H1 (cell line): ENCODE results near the gene ELP5. TPM values are rescaled to one million over a fixed set of nuclear protein-coding genes. Genes with fewer than 3 reads are reported as not detected.

Experiments used
- CTCF ChIA-PET: fragments of 300-600 bp; sonication (Branson Sonifier 250); formaldehyde crosslinking; loops from one replicate; lab custom pipeline; 2021; ENCODE audit not compliant: partially characterized antibody; lab: Charles Lee
- POLR2A ChIA-PET: fragments of 300-600 bp; sonication (Branson Sonifier 250); formaldehyde crosslinking; loops from one replicate; lab custom pipeline; 2021; ENCODE audit warnings: inconsistent platforms; ENCODE audit not compliant: partially characterized antibody; lab: Charles Lee
- DNase-seq, 2 experiments: peaks; one replicate each; pipeline versions ENCODE4 v3.0.0 to v3.0.0-alpha.2; 2010 to 2022; ENCODE audit warnings: low spot score in 2 of 2, low read depth in 1 of 2, mixed read lengths in 1 of 2
- FAIRE-seq: peaks from 2 replicates; lab custom pipeline; 2011; peaks lifted over from hg19 to GRCh38; lab: Jason Lieb, UNC
- H2AFZ ChIP-seq: 2 replicates; pipeline ENCODE4 v1.8.1; 2012; ENCODE audit warnings: low read length, inconsistent platforms
- H2AK5ac ChIP-seq: 2 replicates; pipeline ENCODE4 v1.6.1; 2013; ENCODE audit warnings: low read depth, low read length
- H2BK120ac ChIP-seq: replicated peaks from 2 replicates; pipeline ENCODE3; 2013; ENCODE audit warnings: low read depth, low read length, inconsistent platforms
- H2BK12ac ChIP-seq: 2 replicates; pipeline ENCODE4 v1.6.1; 2013; ENCODE audit warnings: low read depth, low read length
- H2BK15ac ChIP-seq: 2 replicates; pipeline ENCODE4 v1.6.1; 2013; ENCODE audit warnings: low read length
- H2BK20ac ChIP-seq: 2 replicates; pipeline ENCODE4 v1.6.1; 2013; ENCODE audit warnings: low read length
- H2BK5ac ChIP-seq: 2 replicates; pipeline ENCODE4 v1.6.1; 2013; ENCODE audit warnings: low read depth, low read length
- H3K14ac ChIP-seq: 2 replicates; pipeline ENCODE4 v1.6.1; 2013; ENCODE audit warnings: inconsistent platforms; ENCODE audit not compliant: insufficient read length
- H3K18ac ChIP-seq: 2 replicates; pipeline ENCODE4 v1.6.1; 2013; ENCODE audit warnings: low read length; ENCODE audit errors: extremely low read depth
- H3K23ac ChIP-seq: 2 replicates; pipeline ENCODE4 v1.6.1; 2013; ENCODE audit warnings: inconsistent platforms; ENCODE audit not compliant: insufficient read length
- H3K23me2 ChIP-seq: 2 replicates; pipeline ENCODE4 v1.6.1; 2013; ENCODE audit warnings: low read depth, low read length
- H3K27ac ChIP-seq: 2 replicates; pipeline ENCODE4 v1.6.1; 2011; ENCODE audit warnings: low read depth, low read length, inconsistent platforms
- H3K27me3 ChIP-seq, 4 experiments: replicated peaks in 1 of 4; 1 replicate in 1 of 4; 2 replicates in 3 of 4; pipeline versions ENCODE4 v1.6.1 to v1.8.1; 2011 to 2013; ENCODE audit warnings: low read length in 3 of 4, mild to moderate bottlenecking in 3 of 4, inconsistent platforms in 2 of 4, mixed read lengths in 2 of 4, moderate library complexity in 1 of 4; ENCODE audit not compliant: control insufficient read depth in 3 of 4, insufficient read depth in 3 of 4; ENCODE audit errors: extremely low read depth in 1 of 4
- H3K36me3 ChIP-seq, 4 experiments: 2 replicates each; pipeline versions ENCODE4 v1.6.1 to v1.8.1; 2011 to 2013; ENCODE audit warnings: mild to moderate bottlenecking in 4 of 4, low read length in 3 of 4, moderate library complexity in 2 of 4, control low read depth in 1 of 4, inconsistent platforms in 1 of 4; ENCODE audit not compliant: insufficient read depth in 4 of 4, control insufficient read depth in 2 of 4
- H3K4ac ChIP-seq: replicated peaks from 2 replicates; pipeline ENCODE3; 2013; ENCODE audit warnings: low read length, low read depth, mixed read lengths, inconsistent platforms; ENCODE audit not compliant: insufficient read length
- H3K4me1 ChIP-seq, 4 experiments: replicated peaks in 1 of 4; 1 replicate in 1 of 4; 2 replicates in 3 of 4; pipeline versions ENCODE4 v1.6.1 to v1.8.1; 2011 to 2013; ENCODE audit warnings: low read length in 3 of 4, inconsistent platforms in 2 of 4, mixed read lengths in 1 of 4; ENCODE audit not compliant: insufficient read depth in 4 of 4, control insufficient read depth in 3 of 4
- H3K4me2 ChIP-seq, 2 experiments: 2 replicates each; pipeline versions ENCODE4 v1.6.1 to v1.8.1; 2011 to 2013; ENCODE audit warnings: low read depth in 2 of 2, low read length in 2 of 2, control low read depth in 1 of 2, inconsistent platforms in 1 of 2, mild to moderate bottlenecking in 1 of 2; ENCODE audit not compliant: insufficient read depth in 1 of 2
- H3K4me3 ChIP-seq, 4 experiments: fragments of 200-600, 300-600 bp in 1 of 4; sonication (generic), shearing (Covaris generic), sonication (Bioruptor Twin) in 1 of 4; 2 replicates each; pipeline versions ENCODE4 v1.5.1 to v1.8.1; 2011 to 2016; ENCODE audit warnings: low read length in 4 of 4, low read depth in 3 of 4, control low read depth in 2 of 4, inconsistent platforms in 2 of 4, mild to moderate bottlenecking in 2 of 4, mixed read lengths in 1 of 4, moderate library complexity in 1 of 4; ENCODE audit not compliant: insufficient read depth in 2 of 4; ENCODE audit errors: extremely low read depth in 1 of 4
- H3K56ac ChIP-seq: replicated peaks from 2 replicates; pipeline ENCODE3; 2013; ENCODE audit warnings: low read depth, mild to moderate bottlenecking, mixed read lengths, low read length, inconsistent platforms; ENCODE audit not compliant: insufficient read length
- H3K79me1 ChIP-seq: 2 replicates; pipeline ENCODE4 v1.6.1; 2013; ENCODE audit warnings: low read depth, low read length, control low read depth
- H3K79me2 ChIP-seq, 2 experiments: 2 replicates each; pipeline versions ENCODE4 v1.6.1 to v1.8.1; 2012 to 2013; ENCODE audit warnings: low read length in 2 of 2, mild to moderate bottlenecking in 2 of 2, inconsistent platforms in 1 of 2; ENCODE audit not compliant: insufficient read depth in 2 of 2, control insufficient read depth in 1 of 2
- H3K9ac ChIP-seq, 4 experiments: replicated peaks in 1 of 4; 1 replicate in 1 of 4; 2 replicates in 3 of 4; pipeline versions ENCODE4 v1.6.1 to v1.8.1; 2011 to 2013; ENCODE audit warnings: low read depth in 3 of 4, low read length in 3 of 4, control low read depth in 2 of 4, mild to moderate bottlenecking in 2 of 4, moderate library complexity in 2 of 4, inconsistent platforms in 1 of 4; ENCODE audit errors: extremely low read depth in 1 of 4
- H3K9me3 ChIP-seq, 2 experiments: 2 replicates each; pipeline versions ENCODE4 v1.6.1 to v1.8.1; 2012 to 2013; ENCODE audit warnings: mild to moderate bottlenecking in 2 of 2, moderate library complexity in 2 of 2, control low read depth in 1 of 2, inconsistent platforms in 1 of 2, low read depth in 1 of 2, low read length in 1 of 2, mixed read lengths in 1 of 2; ENCODE audit not compliant: insufficient read depth in 2 of 2
- H4K20me1 ChIP-seq, 2 experiments: replicated peaks in 1 of 2; 2 replicates each; pipeline versions ENCODE3 to v1.8.1; 2011 to 2013; ENCODE audit warnings: inconsistent platforms in 2 of 2, low read length in 2 of 2, mild to moderate bottlenecking in 1 of 2; ENCODE audit not compliant: insufficient read depth in 2 of 2, control insufficient read depth in 1 of 2
- H4K5ac ChIP-seq: 2 replicates; pipeline ENCODE4 v1.6.1; 2013; ENCODE audit warnings: low read length, low read depth, mixed read lengths, inconsistent platforms; ENCODE audit not compliant: insufficient read length
- H4K8ac ChIP-seq: 2 replicates; pipeline ENCODE4 v1.8.0; 2013; ENCODE audit warnings: mild to moderate bottlenecking, moderate library complexity, low read length, inconsistent platforms; ENCODE audit not compliant: insufficient read depth; ENCODE audit errors: extremely low read depth
- H4K91ac ChIP-seq: replicated peaks from 2 replicates; pipeline ENCODE3; 2013; ENCODE audit warnings: low read length, mixed read lengths, inconsistent platforms; ENCODE audit not compliant: insufficient read length
- CTCF ChIP-seq, 3 experiments: IDR thresholded peaks; 1 replicate in 2 of 3; 2 replicates in 1 of 3; pipeline versions ENCODE4 v1.5.1 to v1.6.1; 2011; ENCODE audit warnings: low read length in 3 of 3, mild to moderate bottlenecking in 3 of 3, inconsistent platforms in 2 of 3, low read depth in 1 of 3, moderate library complexity in 1 of 3; ENCODE audit not compliant: insufficient read depth in 1 of 3; ENCODE audit errors: control extremely low read depth in 1 of 3
- GABPA ChIP-seq: IDR thresholded peaks from 2 replicates; pipeline ENCODE4 v1.6.1; 2011; ENCODE audit warnings: mild to moderate bottlenecking, low read length, moderate library complexity, borderline replicate concordance; ENCODE audit not compliant: insufficient read depth
- RBBP5 ChIP-seq: IDR thresholded peaks from 2 replicates; pipeline ENCODE4 v1.7.1; 2012; ENCODE audit warnings: low read depth, mild to moderate bottlenecking, inconsistent platforms, low read length, moderate library complexity, borderline replicate concordance
- RNF2 ChIP-seq: fragments of 200-900, 300-1000 bp; sonication (generic); IDR thresholded peaks from 2 replicates; pipeline ENCODE4 v1.7.1; 2016; ENCODE audit warnings: borderline replicate concordance, low read depth, mild to moderate bottlenecking, antibody characterized with exemption, low read length; ENCODE audit not compliant: poor library complexity, severe bottlenecking; ENCODE audit errors: missing control alignments
- SIRT6 ChIP-seq: IDR thresholded peaks from one replicate; pipeline ENCODE4 v1.7.1; 2012; ENCODE audit warnings: low read length, inconsistent platforms
- SIX5 ChIP-seq: IDR thresholded peaks from 2 replicates; pipeline ENCODE4 v1.6.1; 2011; ENCODE audit warnings: mild to moderate bottlenecking, low read depth, low read length
- SP4 ChIP-seq: IDR thresholded peaks from 2 replicates; pipeline ENCODE4 v1.6.1; 2012; ENCODE audit warnings: low read length, inconsistent platforms
- TAF1 ChIP-seq: IDR thresholded peaks from 2 replicates; pipeline ENCODE4 v1.6.1; 2011; ENCODE audit warnings: mild to moderate bottlenecking, low read depth, low read length
- TCF12 ChIP-seq: IDR thresholded peaks from 2 replicates; pipeline ENCODE4 v1.6.1; 2011; ENCODE audit warnings: low read depth, mild to moderate bottlenecking, low read length
- TEAD4 ChIP-seq: IDR thresholded peaks from 2 replicates; pipeline ENCODE4 v1.6.1; 2012; ENCODE audit warnings: low read depth, low read length, inconsistent platforms, mixed read lengths
- YY1 ChIP-seq: IDR thresholded peaks from 2 replicates; pipeline ENCODE4 v1.6.1; 2011; ENCODE audit warnings: low read depth, mild to moderate bottlenecking, low read length
- WGBS, 2 experiments: shearing (Covaris generic) in 1 of 2; methylation state at CpG; one replicate each; pipeline versions ENCODE4 v1.1.6 to v1.1.7; 2013 to 2015; ENCODE audit warnings: low lambda C conversion rate in 2 of 2, mixed read lengths in 2 of 2, inconsistent platforms in 1 of 2, low coverage in 1 of 2, missing lambda C conversion rate in 1 of 2; ENCODE audit not compliant: insufficient replicate concordance in 2 of 2, insufficient coverage in 1 of 2, insufficient read length in 1 of 2; ENCODE audit errors: extremely low coverage in 1 of 2, missing lambda C conversion rate in 1 of 2; 5-methylcytosine and 5-hydroxymethylcytosine counted together
- polyA plus RNA-seq, 7 experiments: library from polyadenylated mRNA; depleted of rRNA in 3 of 7; stranded (reverse) in 5 of 7; unstranded in 2 of 7; fragments of >200 nt in 5 of 7; fragments of 200-250 nt in 2 of 7; gene quantifications; 1 replicate in 5 of 7; 2 replicates in 1 of 7; 4 replicates in 1 of 7; pipeline versions ENCODE4 v1.2.1 to v1.2.3, GENCODE V29; 2011 to 2013; ENCODE audit warnings: missing spikeins in 2 of 7, mixed read lengths in 2 of 7
- total RNA-seq: library from RNA; stranded (reverse); fragmentation: NEBNext Ultra II Directional; extraction: Animal tissue kit (Norgen Biotek cat#: 25700); gene quantifications from 2 replicates; pipeline ENCODE4 v1.2.1, GENCODE V29; 2021

ELP5 gene
- total and polyA plus RNA-seq, 2 of the 8 experiments (the other 6 are each of a cell fraction or from before 2014, with no cell fraction given), result 75.4 to 107 TPM

- no peak overlapping the region; the same call in 1 of the 2 replicates for H2BK5ac ChIP-seq
- 0 out of 2 replicates have a peak overlapping the region, but pooled peaks have one; percentile 28 for H3K18ac ChIP-seq
- no peak overlapping the region for H3K23ac ChIP-seq
- no peak overlapping the region for H3K56ac ChIP-seq
- no peaks in the 10 kb centered on the region for H3K36me3 ChIP-seq
- H4K5ac ChIP-seq, result no peak overlapping the region
- H2BK120ac ChIP-seq, result no peak overlapping the region
- no peak overlapping the region for H2BK15ac ChIP-seq
- DNase-seq (no peak), FAIRE-seq (no peak)
- peaks cover 3% of the 10 kb centered on the region for H3K23me2 ChIP-seq
- H3K79me2 ChIP-seq, result peaks cover 0 to 1% of the 10 kb centered on the region in 2 experiments; a peak in 1 of 4 replicates
- no peak overlapping the region; a peak in 1 of 4 replicates for H3K4me2 ChIP-seq
- H3K9me3 ChIP-seq, result no peaks in the 10 kb centered on the region
- peak overlapping the region; percentile 35 for H4K91ac ChIP-seq
- H2BK20ac ChIP-seq, result no peak overlapping the region
- ChIA-PET CTCF (interaction anchor here (0.6 to 2.8 kb wide), 8 partner anchors 14 to 1830 kb away, joined by 3 to 17 read pairs (median 4); partner anchors contain the start of gene SLC2A4), POLR2A (interaction anchor here (0.8 to 13.7 kb wide), 7 partner anchors 8 to 63 kb away, joined by 3 to 159 read pairs (median 6); partner anchors contain the start of genes ACADVL, DLG4, DVL2 and GABARAP)
- H3K27ac ChIP-seq, result no peak overlapping the region
- no peaks in the 10 kb centered on the region for H3K27me3 ChIP-seq
- peaks cover under 1% of the 10 kb centered on the region; the same call in 1 of the 2 replicates for H3K79me1 ChIP-seq
- 0 out of 2 replicates have a peak overlapping the region, but pooled peaks have one; percentile 60 for H2BK12ac ChIP-seq
- peaks cover 0 to under 1% of the 10 kb centered on the region in 2 experiments for H4K20me1 ChIP-seq
- no peak overlapping the region for H3K14ac ChIP-seq
- WGBS, 2 experiments, result 92% methylated on average over 1 of the region's 1 CpG; no CpG with 5 or more reads in 1 of the 2 experiments
- H3K9ac ChIP-seq, result no peak overlapping the region
- H2AFZ ChIP-seq, result no peak overlapping the region
- H3K4me1 ChIP-seq, result peaks cover 0 to 8% (median 4%) of the 10 kb centered on the region in 4 experiments; a peak in 4 of 7 replicates
- H3K4ac ChIP-seq, result no peak overlapping the region
- H3K4me3 ChIP-seq, result no peak overlapping the region
- H2AK5ac ChIP-seq, result no peak overlapping the region
- no peak overlapping the region for H4K8ac ChIP-seq
- TF ChIP-seq CTCF (IDR thresholded peaks at IDR 0.05; ENCODE audit: control extremely low read depth in 1 of 3, insufficient read depth in 1 of 3, low read depth in 1 of 3, low read length in 3 of 3), result no peak
- TF ChIP-seq GABPA, result no peak
- TF ChIP-seq RBBP5, result no peak
- no peak for TF ChIP-seq RNF2
- no peak for TF ChIP-seq TCF12
- no peak for TF ChIP-seq TEAD4
- no peak for TF ChIP-seq TAF1
- no peak for TF ChIP-seq SIX5
- TF ChIP-seq SP4, result no peak
- TF ChIP-seq YY1, result no peak
- TF ChIP-seq SIRT6, result no peak
These were observed 14.8 kb downstream of the ELP5 start for GRCh38 chr17:7266784-7267183.
